Ovary (tissue), 9 donors: ENCODE data around the gene SPOCK1. TPM values are rescaled to one million over a fixed set of nuclear protein-coding genes. Genes with fewer than 3 reads are reported as not detected.

Experiments
- DNase-seq, 5 donors: peaks; one replicate each; pipeline ENCODE4 v3.0.0-alpha.2; 2019 to 2020
- H3K27ac ChIP-seq, 2 donors: fragments of 200-600 bp; one replicate each; pipeline versions ENCODE4 v1.5.1 to v1.8.0; 2019 to 2022
- H3K27me3 ChIP-seq: fragments of 200-600 bp; one replicate; pipeline ENCODE4 v1.8.0; 2022
- H3K36me3 ChIP-seq: fragments of 200-600 bp; sonication (generic); one replicate; pipeline ENCODE4 v1.5.1; 2019
- H3K4me1 ChIP-seq: one replicate; pipeline ENCODE4 v1.8.1; 2013; ENCODE audit warnings: mild to moderate bottlenecking, moderate library complexity; ENCODE audit not compliant: insufficient read depth
- H3K4me3 ChIP-seq: fragments of 200-600 bp; sonication (generic); one replicate; pipeline ENCODE4 v1.5.1; 2017
- H3K9me3 ChIP-seq, 2 donors: fragments of 200-600 bp in 1 of 2; sonication (generic) in 1 of 2; one replicate each; pipeline versions ENCODE4 v1.5.1 to v1.8.1; 2013 to 2019; ENCODE audit warnings: mild to moderate bottlenecking in 1 of 2, moderate library complexity in 1 of 2
- CTCF ChIP-seq, 3 donors: fragments of 450-650 bp in 2 of 3; fragments of 200-600 bp in 1 of 3; IDR thresholded peaks; one replicate each; pipeline versions ENCODE4 v1.5.1 to v1.8.0; 2016 to 2022; ENCODE audit warnings: antibody characterized with exemption in 3 of 3, mild to moderate bottlenecking in 1 of 3
- EP300 ChIP-seq: sonication (generic); formaldehyde crosslinking; IDR thresholded peaks from one replicate; pipeline ENCODE4 v1.6.1; 2017; ENCODE audit warnings: antibody characterized with exemption
- POLR2A ChIP-seq: fragments of 450-650 bp; IDR thresholded peaks from one replicate; pipeline ENCODE4 v1.6.1; 2017; ENCODE audit warnings: antibody characterized with exemption, mild to moderate bottlenecking, moderate library complexity
- WGBS, 3 donors: extraction: QIAGEN DNeasy Blood & Tissue Kit in 1 of 3; methylation state at CpG; one replicate each; pipeline versions ENCODE4 v1.1.5 to v1.1.7; 2013 to 2017; 5-methylcytosine and 5-hydroxymethylcytosine counted together
- intact Hi-C, 4 donors: fragments of 100-400 bp; cut with DNase I; formaldehyde crosslinking; loops; one replicate each; pipeline versions ENCODE4 v1.11.0 to v1.15.1; 2022 to 2023
- polyA plus RNA-seq, 2 donors: library from polyadenylated mRNA; stranded (reverse); fragments of 200-250 nt in 1 of 2; fragments of 350-450 nt in 1 of 2; fragmentation: Illumina TruSeq in 1 of 2; extraction: RNeasy Lipid Tissue Mini Kit (QIAGEN cat#74804) in 1 of 2; gene quantifications; one replicate each; pipeline ENCODE4 v1.2.3, GENCODE V29; 2013 to 2014
- total RNA-seq, 7 donors: library from RNA; depleted of rRNA in 2 of 7; stranded (reverse); fragments of >200 nt in 2 of 7; fragmentation: NEBNext Ultra II Directional in 3 of 7; extraction: Animal tissue kit (Norgen Biotek cat#: 25700) in 3 of 7; gene quantifications; one replicate each; pipeline versions ENCODE4 v1.1.0 to v1.2.4, GENCODE V29; 2016 to 2023
- donor health status: DM: no; HTN: no; CAD: no; lungs with moderate emphysema.
- donor health status: DM: no; HTN: no; CAD: no.
- donor health status: Bipolar disorder and iron deficiency.
- donor health status: DM: yes; HTN: yes; CAD: no.
- donor health status: DM: no; HTN: no; CAD: no.
- donor health status: DM: yes; HTN: yes; CAD: no.

SPOCK1 gene
- total and polyA plus RNA-seq, 9 donors = 1.3 to 42.6 (median 10.8) TPM

GRCh38 chr5:137240285-137240684 is 258.8 kb downstream of the SPOCK1 start:
- no peak for DNase-seq
- no peaks in the 10 kb centered on the region for H3K4me1 ChIP-seq
- no peaks in the 10 kb centered on the region for H3K36me3 ChIP-seq
- H3K4me3 ChIP-seq = no peak overlapping the region
- intact Hi-C loops = no loop called here
- H3K27ac ChIP-seq = no peak overlapping the region
- no peak for TF ChIP-seq CTCF (IDR thresholded peaks at IDR 0.05)
- H3K9me3 ChIP-seq = no peaks in the 10 kb centered on the region
- no peaks in the 10 kb centered on the region for H3K27me3 ChIP-seq
- WGBS, 3 donors = 74 to 89% (median 79%) methylated on average over 2 of the region's 2 CpGs

- H3K27ac ChIP-seq = no peak overlapping the region
- DNase-seq = no peak
- no peaks in the 10 kb centered on the region for H3K9me3 ChIP-seq
- no peaks in the 10 kb centered on the region for H3K4me1 ChIP-seq
- TF ChIP-seq CTCF (IDR thresholded peaks at IDR 0.05) = no peak
- TF ChIP-seq POLR2A = no peak
- TF ChIP-seq EP300 = no peak
- intact Hi-C loops = no loop called here
- H3K36me3 ChIP-seq = no peaks in the 10 kb centered on the region
- no peak overlapping the region for H3K4me3 ChIP-seq
- 81 to 94% (median 87%) methylated on average over 5 of the region's 5 CpGs for WGBS, 3 donors
- no peaks in the 10 kb centered on the region for H3K27me3 ChIP-seq
These were observed 262.1 kb downstream of the SPOCK1 start for GRCh38 chr5:137236849-137237507.

- TF ChIP-seq EP300 (no peak), POLR2A (no peak), CTCF (IDR thresholded peaks at IDR 0.05) (no peak)
- Histone ChIP-seq H3K4me1 (no peaks in the 10 kb centered on the region), H3K27ac (no peak overlapping the region), H3K9me3 (no peaks in the 10 kb centered on the region), H3K36me3 (no peaks in the 10 kb centered on the region), H3K27me3 (no peaks in the 10 kb centered on the region), H3K4me3 (no peak overlapping the region)
- intact Hi-C loops = no loop called here
- no peak for DNase-seq
- WGBS, 3 donors = 28 to 56% (median 45%) methylated on average over 2 of the region's 2 CpGs
These were observed 262.9 kb downstream of the SPOCK1 start for GRCh38 chr5:137236252-137236651.

- H3K27ac ChIP-seq = no peak overlapping the region
- no peaks in the 10 kb centered on the region for H3K36me3 ChIP-seq
- intact Hi-C loops = no loop called here
- no peak for TF ChIP-seq CTCF (IDR thresholded peaks at IDR 0.05)
- no peak for TF ChIP-seq POLR2A
- no peak for TF ChIP-seq EP300
- no peak overlapping the region for H3K4me3 ChIP-seq
- no peaks in the 10 kb centered on the region for H3K27me3 ChIP-seq
- no peak for DNase-seq
- no peaks in the 10 kb centered on the region for H3K9me3 ChIP-seq
- 83 to 90% (median 84%) methylated on average over 10 of the region's 10 CpGs for WGBS, 3 donors
- no peaks in the 10 kb centered on the region for H3K4me1 ChIP-seq
These were observed 263.9 kb downstream of the SPOCK1 start for GRCh38 chr5:137234973-137235943.
